Kidney (tissue), 14 donors: ENCODE measurements around the gene CCDC9B. TPM values are rescaled to one million over a fixed set of nuclear protein-coding genes. Genes with fewer than 3 reads are reported as not detected.

Experiments used
- DNase-seq, 5 donors: peaks; one replicate each; pipeline ENCODE4 v3.0.0-alpha.2; 2013 to 2020
- FAIRE-seq: peaks from 2 replicates; lab custom pipeline; 2012; peaks lifted over from hg19 to GRCh38; lab: Jason Lieb, UNC
- H3K27ac ChIP-seq, 2 donors: one replicate each; pipeline ENCODE4 v1.7.0; 2013; ENCODE audit warnings: low read depth in 2 of 2, low read length in 2 of 2, inconsistent platforms in 1 of 2
- H3K27me3 ChIP-seq: one replicate; pipeline ENCODE4 v1.7.1; 2013; ENCODE audit warnings: low read length, inconsistent platforms; ENCODE audit not compliant: control insufficient read depth, insufficient read depth
- H3K36me3 ChIP-seq, 3 donors: one replicate each; pipeline versions ENCODE4 v1.7.0 to v1.7.1; 2013; ENCODE audit warnings: low read length in 3 of 3, control low read depth in 1 of 3, inconsistent platforms in 1 of 3; ENCODE audit not compliant: insufficient read depth in 3 of 3, control insufficient read depth in 2 of 3
- H3K4me1 ChIP-seq, 3 donors: one replicate each; pipeline versions ENCODE4 v1.7.0 to v1.7.1; 2013; ENCODE audit warnings: low read length in 3 of 3, inconsistent platforms in 1 of 3, low read depth in 1 of 3; ENCODE audit not compliant: control insufficient read depth in 2 of 3, insufficient read depth in 2 of 3
- H3K4me3 ChIP-seq, 3 donors: one replicate each; pipeline versions ENCODE4 v1.7.0 to v1.8.1; 2013; ENCODE audit warnings: low read length in 3 of 3, control low read depth in 1 of 3, inconsistent platforms in 1 of 3
- H3K9ac ChIP-seq, 3 donors: one replicate each; pipeline versions ENCODE4 v1.7.0 to v1.7.1; 2013; ENCODE audit warnings: low read length in 3 of 3, control low read depth in 1 of 3, inconsistent platforms in 1 of 3
- H3K9me3 ChIP-seq, 3 donors: one replicate each; pipeline versions ENCODE4 v1.7.0 to v1.7.1; 2013; ENCODE audit warnings: low read length in 3 of 3, control low read depth in 1 of 3, inconsistent platforms in 1 of 3; ENCODE audit not compliant: control insufficient read depth in 2 of 3, insufficient read depth in 1 of 3
- CTCF ChIP-seq: IDR thresholded peaks from 3 replicates; pipeline ENCODE4 v1.5.1; 2012; ENCODE audit warnings: mild to moderate bottlenecking, moderate library complexity, borderline replicate concordance; ENCODE audit not compliant: insufficient read depth; ENCODE audit errors: extremely low read depth
- intact Hi-C: fragments of 100-400 bp; cut with DNase I; formaldehyde crosslinking; loops from one replicate; pipeline ENCODE4 v1.11.1; 2022
- polyA plus RNA-seq: library from polyadenylated mRNA; stranded (reverse); fragments of 350-450 nt; fragmentation: Illumina TruSeq; extraction: RNeasy Lipid Tissue Mini Kit (QIAGEN cat#74804); gene quantifications from one replicate; pipeline ENCODE4 v1.2.3, GENCODE V29; 2014; ENCODE audit warnings: low read depth, low replicate concordance; ENCODE audit not compliant: insufficient read depth
- total RNA-seq: library from RNA; stranded (reverse); fragmentation: NEBNext Ultra II Directional; extraction: Animal tissue kit (Norgen Biotek cat#: 25700); gene quantifications from one replicate; pipeline ENCODE4 v1.2.1, GENCODE V29; 2021
- donor health status: control.
- donor health status: control.
- donor health status: control.
- donor health status: control.
- donor health status: control.
- donor health status: DM: yes; HTN: yes; CAD: no.
- donor health status: Normal renal cell carcinoma (clear cell type).

CCDC9B gene
- total and polyA plus RNA-seq, 2 donors from 2014 or later, result 4.7 to 60.0 TPM

- H3K9me3 ChIP-seq, result no peaks in the 10 kb centered on the region
- intact Hi-C loops, result no loop called here
- TF ChIP-seq CTCF, result no peak
These were observed 25.9 kb downstream of the CCDC9B start for GRCh38 chr15:40314723-40315276.

GRCh38 chr15:40313531-40314398, 27.0 kb downstream of the CCDC9B start:
- H3K4me3 ChIP-seq, result no peak overlapping the region

More at GRCh38 chr15:40314723-40315276, 25.9 kb downstream of the CCDC9B start:
- FAIRE-seq, result no peak
- Histone ChIP-seq H3K27ac (no peak overlapping the region), H3K27me3 (no peaks in the 10 kb centered on the region), H3K4me3 (no peak overlapping the region), H3K9ac (no peak overlapping the region), H3K36me3 (no peaks in the 10 kb centered on the region), H3K4me1 (peaks cover 0 to 3% (median 0%) of the 10 kb centered on the region in 3 donors)
- DNase-seq, result no peak

GRCh38 chr15:40312370-40313158, 28.2 kb downstream of the CCDC9B start:
- Histone ChIP-seq H3K4me1 (peaks cover 0 to 3% (median 0%) of the 10 kb centered on the region in 3 donors), H3K36me3 (no peaks in the 10 kb centered on the region), H3K4me3 (no peak overlapping the region), H3K9me3 (no peaks in the 10 kb centered on the region), H3K27ac (no peak overlapping the region), H3K9ac (no peak overlapping the region), H3K27me3 (no peaks in the 10 kb centered on the region)
- intact Hi-C loops, result no loop called here
- DNase-seq (no peak), FAIRE-seq (no peak)
- no peak for TF ChIP-seq CTCF

More at GRCh38 chr15:40313531-40314398, 27.0 kb downstream of the CCDC9B start:
- TF ChIP-seq CTCF, result no peak
- Histone ChIP-seq H3K9ac (no peak overlapping the region), H3K27me3 (no peaks in the 10 kb centered on the region), H3K27ac (no peak overlapping the region), H3K36me3 (no peaks in the 10 kb centered on the region), H3K9me3 (no peaks in the 10 kb centered on the region), H3K4me1 (peaks cover 0 to 3% (median 0%) of the 10 kb centered on the region in 3 donors)
- intact Hi-C loops, result no loop called here
- DNase-seq (peak in 2 of 5 donors; percentile 59 to 83), FAIRE-seq (no peak)
